Measurements from ENCODE around the gene FGFR2.

FGFR2 gene

GRCh38 chr10:121460733-121461132, 137.5 kb downstream of the FGFR2 start:
- H3K4me1 ChIP-seq: no peaks in the 10 kb centered on the region
- DNase-seq (ENCODE audit: low spot score in 2 of 2): no peak
- no peaks in the 10 kb centered on the region for H3K36me3 ChIP-seq (replicated peaks)
- no peaks in the 10 kb centered on the region for H3K27me3 ChIP-seq (ENCODE audit: low read depth)
- H3K9me3 ChIP-seq: no peaks in the 10 kb centered on the region
- in situ Hi-C loops (cut with MboI; ENCODE audit: low sequenced_read_pairs): no loop called here
- no peak overlapping the region for H3K4me3 ChIP-seq

- Histone ChIP-seq H3K27me3 (ENCODE audit: low read depth) (no peaks in the 10 kb centered on the region), H3K4me1 (no peaks in the 10 kb centered on the region), H3K36me3 (replicated peaks) (no peaks in the 10 kb centered on the region), H3K4me3 (no peak overlapping the region), H3K9me3 (no peaks in the 10 kb centered on the region)
- in situ Hi-C loops (cut with MboI; ENCODE audit: low sequenced_read_pairs): no loop called here
- no peak for DNase-seq (ENCODE audit: low spot score in 2 of 2)
Observed at GRCh38 chr10:121459622-121460453, 138.4 kb downstream of the FGFR2 start.

GRCh38 chr10:121459279-121459621, 139.0 kb downstream of the FGFR2 start:
- no peaks in the 10 kb centered on the region for H3K36me3 ChIP-seq (replicated peaks)
- no peaks in the 10 kb centered on the region for H3K27me3 ChIP-seq (ENCODE audit: low read depth)
- H3K4me3 ChIP-seq: no peak overlapping the region
- no peak for DNase-seq (ENCODE audit: low spot score in 2 of 2)
- in situ Hi-C loops (cut with MboI; ENCODE audit: low sequenced_read_pairs): no loop called here
- H3K9me3 ChIP-seq: no peaks in the 10 kb centered on the region
- no peaks in the 10 kb centered on the region for H3K4me1 ChIP-seq

- Histone ChIP-seq H3K27me3 (ENCODE audit: low read depth) (no peaks in the 10 kb centered on the region), H3K4me1 (no peaks in the 10 kb centered on the region), H3K4me3 (no peak overlapping the region), H3K36me3 (replicated peaks) (no peaks in the 10 kb centered on the region), H3K9me3 (no peaks in the 10 kb centered on the region)
- in situ Hi-C loops (cut with MboI; ENCODE audit: low sequenced_read_pairs): no loop called here
- DNase-seq (ENCODE audit: low spot score in 2 of 2): no peak
Observed at GRCh38 chr10:121457729-121458128, 140.5 kb downstream of the FGFR2 start.

- Histone ChIP-seq H3K27me3 (ENCODE audit: low read depth) (no peaks in the 10 kb centered on the region), H3K4me1 (no peaks in the 10 kb centered on the region), H3K9me3 (no peaks in the 10 kb centered on the region), H3K4me3 (no peak overlapping the region), H3K36me3 (replicated peaks) (no peaks in the 10 kb centered on the region)
- in situ Hi-C loops (cut with MboI; ENCODE audit: low sequenced_read_pairs): no loop called here
- DNase-seq (ENCODE audit: low spot score in 2 of 2): no peak
Observed at GRCh38 chr10:121455377-121455776, 142.9 kb downstream of the FGFR2 start.

- Histone ChIP-seq H3K27me3 (ENCODE audit: low read depth) (no peaks in the 10 kb centered on the region), H3K36me3 (replicated peaks) (no peaks in the 10 kb centered on the region)
Observed at GRCh38 chr10:121454781-121455180, 143.5 kb downstream of the FGFR2 start.

GRCh38 chr10:121453160-121453559, 145.1 kb downstream of the FGFR2 start:
- no peak for DNase-seq (ENCODE audit: low spot score in 2 of 2)
- no peaks in the 10 kb centered on the region for H3K36me3 ChIP-seq (replicated peaks)
- H3K27me3 ChIP-seq (ENCODE audit: low read depth): no peaks in the 10 kb centered on the region
- in situ Hi-C loops (cut with MboI; ENCODE audit: low sequenced_read_pairs): no loop called here
- no peaks in the 10 kb centered on the region for H3K4me1 ChIP-seq
- H3K9me3 ChIP-seq: no peaks in the 10 kb centered on the region
- H3K4me3 ChIP-seq: no peak overlapping the region

More at GRCh38 chr10:121454781-121455180, 143.5 kb downstream of the FGFR2 start:
- DNase-seq (ENCODE audit: low spot score in 2 of 2): no peak
- Histone ChIP-seq H3K4me3 (no peak overlapping the region), H3K9me3 (no peaks in the 10 kb centered on the region), H3K4me1 (no peaks in the 10 kb centered on the region)
- in situ Hi-C loops (cut with MboI; ENCODE audit: low sequenced_read_pairs): no loop called here

GRCh38 chr10:121452581-121452980, 145.7 kb downstream of the FGFR2 start:
- no peaks in the 10 kb centered on the region for H3K36me3 ChIP-seq (replicated peaks)
- H3K9me3 ChIP-seq: no peaks in the 10 kb centered on the region
- H3K4me1 ChIP-seq: no peaks in the 10 kb centered on the region
- in situ Hi-C loops (cut with MboI; ENCODE audit: low sequenced_read_pairs): no loop called here
- no peaks in the 10 kb centered on the region for H3K27me3 ChIP-seq (ENCODE audit: low read depth)
- no peak for DNase-seq (ENCODE audit: low spot score in 2 of 2)
- no peak overlapping the region for H3K4me3 ChIP-seq

- no peaks in the 10 kb centered on the region for H3K36me3 ChIP-seq (replicated peaks)
- in situ Hi-C loops (cut with MboI; ENCODE audit: low sequenced_read_pairs): no loop called here
- no peaks in the 10 kb centered on the region for H3K27me3 ChIP-seq (ENCODE audit: low read depth)
- no peak for DNase-seq (ENCODE audit: low spot score in 2 of 2)
- no peaks in the 10 kb centered on the region for H3K9me3 ChIP-seq
- H3K4me3 ChIP-seq: no peak overlapping the region
- peaks cover 3% of the 10 kb centered on the region for H3K4me1 ChIP-seq
Observed at GRCh38 chr10:121450247-121450646, 148.0 kb downstream of the FGFR2 start.

GRCh38 chr10:121449482-121449924, 148.7 kb downstream of the FGFR2 start:
- no peaks in the 10 kb centered on the region for H3K36me3 ChIP-seq (replicated peaks)
- no peaks in the 10 kb centered on the region for H3K9me3 ChIP-seq
- in situ Hi-C loops (cut with MboI; ENCODE audit: low sequenced_read_pairs): no loop called here
- no peak for DNase-seq (ENCODE audit: low spot score in 2 of 2)
- no peak overlapping the region for H3K4me3 ChIP-seq
- H3K4me1 ChIP-seq: peaks cover 10% of the 10 kb centered on the region
- H3K27me3 ChIP-seq (ENCODE audit: low read depth): no peaks in the 10 kb centered on the region

GRCh38 chr10:121448766-121449421, 149.3 kb downstream of the FGFR2 start:
- no peak for DNase-seq (ENCODE audit: low spot score in 2 of 2)
- H3K4me1 ChIP-seq: peaks cover 10% of the 10 kb centered on the region
- in situ Hi-C loops (cut with MboI; ENCODE audit: low sequenced_read_pairs): no loop called here
- H3K36me3 ChIP-seq (replicated peaks): no peaks in the 10 kb centered on the region
- H3K9me3 ChIP-seq: no peaks in the 10 kb centered on the region
- no peak overlapping the region for H3K4me3 ChIP-seq
- no peaks in the 10 kb centered on the region for H3K27me3 ChIP-seq (ENCODE audit: low read depth)

- Histone ChIP-seq H3K27me3 (ENCODE audit: low read depth) (no peaks in the 10 kb centered on the region), H3K36me3 (replicated peaks) (no peaks in the 10 kb centered on the region), H3K9me3 (no peaks in the 10 kb centered on the region), H3K4me3 (no peak overlapping the region), H3K4me1 (peaks cover 22% of the 10 kb centered on the region)
- in situ Hi-C loops (cut with MboI; ENCODE audit: low sequenced_read_pairs): no loop called here
- DNase-seq (ENCODE audit: low spot score in 2 of 2): peak in 1 of 2 experiments; percentile 46
Observed at GRCh38 chr10:121444520-121445165, 153.6 kb downstream of the FGFR2 start.

- Histone ChIP-seq H3K9me3 (no peaks in the 10 kb centered on the region), H3K27me3 (ENCODE audit: low read depth) (no peaks in the 10 kb centered on the region), H3K36me3 (replicated peaks) (no peaks in the 10 kb centered on the region), H3K4me3 (no peak overlapping the region), H3K4me1 (peaks cover 26% of the 10 kb centered on the region)
- DNase-seq (ENCODE audit: low spot score in 2 of 2): no peak
- in situ Hi-C loops (cut with MboI; ENCODE audit: low sequenced_read_pairs): no loop called here
Observed at GRCh38 chr10:121442086-121442935, 155.9 kb downstream of the FGFR2 start.
